ENCODE measurements around the gene AKAP13.

DNA sequence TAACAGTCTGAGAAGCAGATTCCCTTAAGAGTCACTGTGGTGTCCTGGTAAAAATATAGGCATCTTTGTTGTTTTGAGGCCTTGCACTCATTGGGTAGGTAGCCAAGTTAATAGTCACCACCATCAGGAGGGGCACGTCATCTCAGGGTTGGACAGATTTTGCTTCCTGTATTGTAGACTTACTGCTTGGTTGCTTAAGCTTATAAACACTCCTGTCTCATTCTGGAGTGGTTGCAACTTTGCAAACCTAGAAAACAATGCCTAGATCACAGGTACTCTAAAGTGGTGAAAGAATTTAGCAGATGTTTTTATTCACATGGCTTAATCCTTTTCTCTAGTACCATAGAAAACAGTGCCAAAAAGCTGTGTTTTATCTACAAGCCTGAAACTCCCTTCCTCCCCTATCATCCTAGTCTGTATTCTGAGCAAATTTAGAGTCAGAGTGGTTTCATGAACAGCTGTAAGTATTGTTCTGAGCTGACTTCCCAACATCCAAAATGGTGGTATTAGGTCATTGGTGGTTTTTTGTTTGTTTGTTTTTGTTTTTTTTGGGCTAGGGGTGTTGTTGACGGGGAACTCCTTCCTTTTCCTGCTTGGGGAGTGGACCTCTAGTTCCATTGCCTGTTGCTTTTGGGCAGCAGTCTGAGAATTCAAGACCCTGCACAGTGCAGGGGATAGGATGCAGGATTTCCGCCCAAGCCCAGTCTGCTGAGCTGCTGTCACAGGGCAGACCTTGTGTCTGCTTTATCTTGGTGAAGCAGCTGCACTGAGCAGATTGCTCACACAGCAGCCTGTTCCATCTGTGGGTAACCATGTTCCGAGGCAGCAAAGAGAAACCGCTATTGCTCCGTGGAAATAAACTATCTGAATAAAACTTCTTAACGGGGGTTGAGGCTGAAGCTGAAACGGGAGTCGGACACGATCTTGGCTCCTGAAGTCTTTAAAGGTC lies 202.0 kb downstream of the AKAP13 start:
- TF ChIP-seq, protein P1, sequence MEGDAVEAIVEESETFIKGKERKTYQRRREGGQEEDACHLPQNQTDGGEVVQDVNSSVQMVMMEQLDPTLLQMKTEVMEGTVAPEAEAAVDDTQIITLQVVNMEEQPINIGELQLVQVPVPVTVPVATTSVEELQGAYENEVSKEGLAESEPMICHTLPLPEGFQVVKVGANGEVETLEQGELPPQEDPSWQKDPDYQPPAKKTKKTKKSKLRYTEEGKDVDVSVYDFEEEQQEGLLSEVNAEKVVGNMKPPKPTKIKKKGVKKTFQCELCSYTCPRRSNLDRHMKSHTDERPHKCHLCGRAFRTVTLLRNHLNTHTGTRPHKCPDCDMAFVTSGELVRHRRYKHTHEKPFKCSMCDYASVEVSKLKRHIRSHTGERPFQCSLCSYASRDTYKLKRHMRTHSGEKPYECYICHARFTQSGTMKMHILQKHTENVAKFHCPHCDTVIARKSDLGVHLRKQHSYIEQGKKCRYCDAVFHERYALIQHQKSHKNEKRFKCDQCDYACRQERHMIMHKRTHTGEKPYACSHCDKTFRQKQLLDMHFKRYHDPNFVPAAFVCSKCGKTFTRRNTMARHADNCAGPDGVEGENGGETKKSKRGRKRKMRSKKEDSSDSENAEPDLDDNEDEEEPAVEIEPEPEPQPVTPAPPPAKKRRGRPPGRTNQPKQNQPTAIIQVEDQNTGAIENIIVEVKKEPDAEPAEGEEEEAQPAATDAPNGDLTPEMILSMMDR (IDR thresholded peaks at IDR 0.05): no peak
- no peak for TF ChIP-seq EZH2 (IDR thresholded peaks at IDR 0.05; ENCODE audit: borderline replicate concordance, insufficient read depth, low read depth, low read length, poor library complexity, severe bottlenecking)

Data from B cell (primary cell).